ENCODE measurements around the gene SAMD11.

Gene SAMD11

DNA sequence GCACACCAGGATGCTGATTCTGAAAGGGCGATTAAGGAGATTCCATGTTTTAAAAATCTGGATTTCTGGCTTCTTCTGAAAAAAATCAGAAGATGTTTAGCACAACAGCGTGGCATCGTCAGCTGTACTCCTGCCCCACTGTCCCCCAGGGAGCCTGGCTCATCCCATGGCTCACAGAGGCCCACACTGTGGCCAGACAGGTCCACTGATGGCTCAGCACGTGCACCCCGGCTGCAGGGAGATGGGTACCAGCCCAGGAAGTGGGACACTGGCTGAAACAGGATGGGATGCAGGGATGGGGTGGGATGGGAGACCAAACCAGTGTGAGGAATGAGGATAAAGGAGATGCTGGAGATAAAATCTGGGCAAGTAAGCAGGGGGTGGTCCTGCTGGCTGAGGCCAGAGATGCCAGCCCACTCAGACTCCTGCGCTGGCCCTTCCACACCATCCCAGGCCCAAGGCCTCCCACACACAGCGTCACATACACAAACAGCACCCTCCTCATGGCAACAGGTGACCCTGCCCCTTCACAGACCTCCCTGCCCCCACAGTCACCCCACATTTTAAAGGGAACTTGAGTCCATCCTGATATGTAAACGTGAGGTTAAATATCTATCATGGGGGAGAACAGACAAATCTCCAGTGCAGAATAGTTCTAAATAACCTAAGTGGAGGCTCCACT lies 23.9 kb upstream of the SAMD11 start:
- intact Hi-C loops (cut with micrococcal nuclease) = no loop called here
- H3K9me3 Mint-ChIP-seq = no peaks in the 10 kb centered on the region
- peaks cover 75% of the 10 kb centered on the region for H3K27me3 Mint-ChIP-seq
- peaks cover 27% of the 10 kb centered on the region for H3K4me1 Mint-ChIP-seq (ENCODE audit: low read depth)
- H3K4me3 Mint-ChIP-seq = no peak overlapping the region
- H3K27ac Mint-ChIP-seq = no peak overlapping the region
- H3K36me3 Mint-ChIP-seq (ENCODE audit: low read depth) = no peaks in the 10 kb centered on the region

DNA sequence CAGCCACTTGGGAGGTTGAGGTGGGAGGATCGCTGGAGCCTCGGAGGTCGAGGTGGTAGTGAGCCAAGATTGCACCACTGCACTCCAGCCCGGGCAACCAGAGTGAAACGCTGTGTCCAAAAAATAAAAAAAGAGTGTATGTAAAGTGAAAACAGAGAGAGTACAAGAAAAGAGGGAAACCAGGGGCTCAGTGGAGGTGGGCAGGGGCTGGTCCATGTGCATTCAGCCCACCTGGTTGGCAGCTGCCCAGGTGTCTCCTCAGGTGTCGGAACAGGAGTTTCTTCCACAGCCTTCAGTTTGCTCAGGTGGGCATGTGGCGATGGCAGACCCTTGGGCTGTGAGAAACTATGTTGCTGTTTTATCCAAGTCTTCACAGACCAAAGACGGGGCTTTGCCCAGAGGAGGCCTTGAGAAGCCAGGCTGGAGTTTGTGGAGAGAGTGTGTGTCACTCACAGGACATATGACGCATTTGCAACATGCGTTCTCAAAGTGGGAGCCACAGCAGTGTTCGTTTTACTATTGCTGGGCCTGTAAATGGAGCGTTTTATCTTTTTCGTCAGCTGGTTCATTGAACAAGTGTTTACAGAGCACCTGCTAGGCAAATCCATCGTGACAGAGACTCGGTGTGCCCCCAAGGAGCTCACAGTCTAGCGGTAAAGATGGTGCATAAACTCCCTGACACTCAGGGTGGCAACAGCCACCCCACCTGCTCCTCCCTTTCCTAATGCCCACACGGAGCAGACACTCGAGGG lies 22.4 kb upstream of the SAMD11 start:
- Mint-ChIP-seq H3K4me3 (no peak overlapping the region), H3K4me1 (ENCODE audit: low read depth) (peaks cover 42% of the 10 kb centered on the region), H3K36me3 (ENCODE audit: low read depth) (no peaks in the 10 kb centered on the region), H3K27ac (no peak overlapping the region), H3K27me3 (peaks cover 77% of the 10 kb centered on the region), H3K9me3 (no peaks in the 10 kb centered on the region)
- intact Hi-C loops (cut with micrococcal nuclease) = no loop called here

DNA sequence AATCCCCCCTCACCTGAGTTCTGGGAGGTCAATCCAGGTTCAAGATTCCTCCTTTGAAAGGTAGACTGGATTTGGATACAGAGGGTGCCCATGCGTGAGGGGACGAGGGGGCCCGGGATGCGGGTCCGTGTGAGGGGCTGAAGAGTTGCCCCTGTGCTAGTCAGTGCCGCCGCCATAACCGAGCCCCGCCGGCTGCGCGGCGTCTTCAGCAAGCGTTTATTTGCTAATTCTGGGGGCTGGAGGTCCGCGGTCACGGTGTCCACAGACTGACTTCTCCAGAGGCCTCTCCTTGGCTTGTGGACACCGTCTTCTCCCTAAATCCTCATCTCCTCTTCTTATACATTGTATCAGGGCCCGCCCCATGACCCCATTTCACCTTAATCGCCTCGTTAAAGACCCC lies 20.9 kb upstream of the SAMD11 start:
- H3K4me3 Mint-ChIP-seq = no peak overlapping the region
- H3K9me3 Mint-ChIP-seq = no peaks in the 10 kb centered on the region
- intact Hi-C loops (cut with micrococcal nuclease) = no loop called here
- peaks cover 69% of the 10 kb centered on the region for H3K27me3 Mint-ChIP-seq
- peaks cover 47% of the 10 kb centered on the region for H3K4me1 Mint-ChIP-seq (ENCODE audit: low read depth)
- no peaks in the 10 kb centered on the region for H3K36me3 Mint-ChIP-seq (ENCODE audit: low read depth)
- H3K27ac Mint-ChIP-seq = no peak overlapping the region

DNA sequence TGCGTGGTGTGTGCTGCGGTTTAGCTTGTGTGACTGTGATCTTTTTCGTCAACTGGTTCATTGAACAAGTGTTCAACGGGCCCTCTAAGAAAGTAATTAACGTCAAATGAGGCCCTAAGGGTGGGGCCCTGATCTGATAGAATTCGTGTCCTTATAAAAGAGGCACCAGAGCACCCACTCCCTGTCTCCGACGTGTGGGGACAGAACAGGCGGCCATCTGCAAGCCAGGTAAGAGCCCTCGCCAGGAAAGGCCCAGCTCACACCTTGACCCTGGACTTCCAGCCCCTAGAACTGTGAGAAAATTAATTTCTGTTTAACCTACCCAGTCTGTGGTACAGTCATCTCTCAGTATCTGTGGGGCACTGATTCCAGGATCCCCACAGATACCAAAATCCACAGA lies 20.4 kb upstream of the SAMD11 start:
- intact Hi-C loops (cut with micrococcal nuclease) = no loop called here
- H3K27me3 Mint-ChIP-seq = peaks cover 69% of the 10 kb centered on the region

DNA sequence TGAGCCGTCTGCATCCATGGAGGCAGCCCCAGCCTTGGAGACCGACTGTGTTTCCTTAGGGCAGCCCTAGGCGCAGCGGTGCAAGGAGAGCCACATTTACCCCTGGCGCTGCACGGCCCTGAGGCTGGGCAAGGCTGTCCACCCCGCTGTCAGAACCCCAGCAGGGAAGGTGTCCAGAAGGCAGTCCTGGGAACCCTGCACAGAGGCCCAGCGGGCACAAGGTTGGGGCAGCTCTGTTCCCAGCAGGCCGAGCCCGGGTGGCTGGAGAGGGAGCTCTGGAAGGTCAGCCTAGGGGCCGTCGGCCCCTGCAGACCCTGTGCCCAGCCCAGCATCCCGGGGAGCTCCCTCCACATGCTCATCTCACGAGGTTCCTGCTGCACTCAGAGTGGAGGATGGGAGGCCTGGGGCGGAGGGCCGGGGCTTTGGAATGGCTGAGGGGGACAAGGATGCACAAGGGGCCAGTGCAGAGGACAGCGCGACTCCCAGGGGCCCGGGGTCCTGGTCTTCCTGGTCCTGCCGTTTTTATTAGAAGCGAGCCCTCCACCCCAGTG lies 19.9 kb upstream of the SAMD11 start:
- intact Hi-C loops (cut with micrococcal nuclease) = loop anchor here (1.0 kb wide), 1 partner anchor 73 kb away; no protein-coding TSS in a partner anchor
- no peak overlapping the region for H3K27ac Mint-ChIP-seq
- H3K9me3 Mint-ChIP-seq = no peaks in the 10 kb centered on the region
- H3K4me3 Mint-ChIP-seq = peak overlapping the region; percentile 54
- H3K4me1 Mint-ChIP-seq (ENCODE audit: low read depth) = peaks cover 44% of the 10 kb centered on the region
- H3K36me3 Mint-ChIP-seq (ENCODE audit: low read depth) = no peaks in the 10 kb centered on the region
- H3K27me3 Mint-ChIP-seq = peaks cover 64% of the 10 kb centered on the region

More for the DNA sequence above, 20.4 kb upstream of the SAMD11 start:
- H3K4me3 Mint-ChIP-seq = no peak overlapping the region
- H3K27ac Mint-ChIP-seq = no peak overlapping the region
- peaks cover 47% of the 10 kb centered on the region for H3K4me1 Mint-ChIP-seq (ENCODE audit: low read depth)
- H3K36me3 Mint-ChIP-seq (ENCODE audit: low read depth) = no peaks in the 10 kb centered on the region
- H3K9me3 Mint-ChIP-seq = no peaks in the 10 kb centered on the region

DNA sequence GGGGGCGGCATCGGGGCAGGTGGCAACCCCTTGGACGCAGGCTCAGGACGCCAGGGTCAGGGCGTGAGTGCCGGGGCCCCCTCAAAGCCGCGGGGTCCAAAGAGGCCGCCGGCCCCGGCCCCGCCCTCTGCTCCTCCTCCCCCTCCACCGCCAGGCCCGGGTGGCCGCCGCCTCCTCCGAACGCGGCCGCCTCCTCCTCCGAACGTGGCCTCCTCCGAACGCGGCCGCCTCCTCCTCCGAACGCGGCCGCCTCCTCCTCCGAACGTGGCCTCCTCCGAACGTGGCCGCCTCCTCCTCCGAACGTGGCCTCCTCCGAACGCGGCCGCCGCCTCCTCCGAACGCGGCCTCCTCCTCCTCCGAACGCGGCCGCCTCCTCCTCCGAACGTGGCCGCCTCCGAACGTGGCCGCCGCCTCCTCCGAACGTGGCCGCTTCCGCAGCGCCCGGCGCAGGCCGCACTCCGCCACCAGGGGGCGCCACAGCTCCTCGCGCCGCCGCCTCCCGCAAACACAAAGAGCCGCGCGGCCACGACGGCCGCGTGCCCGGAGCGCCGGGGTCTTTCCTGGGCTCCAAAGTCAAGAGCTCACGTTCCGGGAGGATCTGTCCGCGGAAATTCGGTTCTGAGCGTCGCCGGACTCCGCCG lies 19.3 kb upstream of the SAMD11 start:
- Mint-ChIP-seq H3K4me1 (ENCODE audit: low read depth) (peaks cover 43% of the 10 kb centered on the region), H3K4me3 (peak overlapping the region; percentile 80), H3K27ac (peak overlapping the region; percentile 66), H3K27me3 (peaks cover 57% of the 10 kb centered on the region), H3K9me3 (no peaks in the 10 kb centered on the region), H3K36me3 (ENCODE audit: low read depth) (no peaks in the 10 kb centered on the region)
- intact Hi-C loops (cut with micrococcal nuclease) = loop anchor here (1.0 kb wide), 1 partner anchor 72 kb away; no protein-coding TSS in a partner anchor

DNA sequence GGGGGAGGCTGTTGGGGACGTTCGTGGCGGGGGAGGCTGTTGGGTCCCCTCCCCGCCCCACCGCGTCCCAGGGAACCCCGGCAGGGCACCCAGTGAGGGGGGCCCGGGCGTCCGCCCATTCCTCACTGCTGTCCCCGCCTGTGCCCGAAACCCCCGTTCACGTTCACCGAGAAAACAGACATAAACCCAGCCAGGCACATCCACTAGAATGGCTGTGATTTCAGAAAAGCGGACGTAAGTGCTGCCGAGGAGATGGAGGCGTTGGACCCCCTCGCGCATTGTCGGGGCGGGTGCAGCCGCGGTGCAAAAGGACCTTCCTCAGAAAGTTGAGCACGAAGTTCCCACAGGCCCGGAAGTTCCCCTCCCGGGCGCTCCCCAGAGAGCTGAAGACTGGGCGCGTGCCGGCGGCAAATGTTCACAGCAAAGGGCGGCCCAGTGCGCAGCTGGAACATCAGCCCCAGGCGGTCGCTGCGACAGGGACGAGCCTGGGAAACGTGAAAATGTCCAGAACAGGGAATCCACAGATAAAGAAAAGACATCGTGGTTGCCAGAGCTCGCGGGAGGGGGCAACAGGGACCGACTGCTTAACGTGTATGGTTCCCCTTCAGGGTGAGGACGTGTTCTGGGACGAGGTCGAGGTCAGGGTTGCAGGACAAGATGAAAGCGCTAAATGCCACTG lies 18.5 kb upstream of the SAMD11 start:
- peaks cover 52% of the 10 kb centered on the region for H3K27me3 Mint-ChIP-seq
- peak overlapping the region; percentile 61 for H3K4me3 Mint-ChIP-seq
- no peaks in the 10 kb centered on the region for H3K9me3 Mint-ChIP-seq
- H3K27ac Mint-ChIP-seq = peak overlapping the region; percentile 66
- intact Hi-C loops (cut with micrococcal nuclease) = loop anchor here (5.0 kb wide), 1 partner anchor 52 kb away; the partner anchor contains the start of gene NOC2L
- peaks cover 43% of the 10 kb centered on the region for H3K4me1 Mint-ChIP-seq (ENCODE audit: low read depth)
- no peaks in the 10 kb centered on the region for H3K36me3 Mint-ChIP-seq (ENCODE audit: low read depth)

DNA sequence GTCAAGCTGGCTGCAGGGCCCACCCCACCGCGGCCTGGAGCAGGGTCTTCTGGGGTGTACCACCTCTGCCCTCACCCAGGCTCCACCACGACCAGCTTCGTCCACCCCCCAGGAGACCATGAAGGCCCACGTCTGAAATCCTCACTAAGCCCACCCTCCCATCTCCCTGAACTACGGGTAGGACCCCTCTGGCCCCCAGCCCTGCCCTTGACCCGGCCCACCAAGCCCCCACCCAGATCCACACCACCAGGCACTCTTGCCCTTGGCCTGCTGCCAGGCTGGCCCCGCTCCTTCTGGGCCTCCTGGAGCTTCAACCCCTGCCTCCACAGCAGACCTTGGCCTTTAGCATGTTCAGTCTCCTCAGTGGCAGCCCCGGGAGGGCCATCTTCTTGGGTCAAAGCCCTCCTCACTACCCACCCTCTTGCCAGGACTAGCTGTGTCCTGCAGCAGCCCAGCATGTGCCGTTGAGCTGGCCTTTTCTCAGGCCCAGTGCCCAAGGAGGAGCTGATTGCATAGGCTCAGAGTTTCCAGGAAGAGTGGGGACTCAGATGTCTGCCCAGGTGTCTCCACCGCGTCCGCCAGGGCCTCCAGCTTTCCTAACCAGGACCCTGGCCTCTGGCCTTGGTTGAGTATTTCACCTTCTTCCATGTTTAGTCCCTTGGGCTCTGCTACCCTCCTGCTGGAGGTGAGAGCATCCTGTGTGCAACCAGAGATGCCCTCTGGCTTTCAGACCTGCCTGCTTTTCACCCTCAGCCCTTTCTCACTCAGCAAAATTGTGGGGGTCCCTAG lies 17.7 kb upstream of the SAMD11 start:
- H3K4me3 Mint-ChIP-seq = peak overlapping the region; percentile 55
- intact Hi-C loops (cut with micrococcal nuclease) = loop anchor here (2.0 to 5.0 kb wide), 2 partner anchors 17 to 51 kb away; partner anchors contain the start of genes NOC2L and SAMD11
- H3K9me3 Mint-ChIP-seq = no peaks in the 10 kb centered on the region
- peaks cover 43% of the 10 kb centered on the region for H3K4me1 Mint-ChIP-seq (ENCODE audit: low read depth)
- peak overlapping the region; percentile 75 for H3K27ac Mint-ChIP-seq
- no peaks in the 10 kb centered on the region for H3K36me3 Mint-ChIP-seq (ENCODE audit: low read depth)
- peaks cover 54% of the 10 kb centered on the region for H3K27me3 Mint-ChIP-seq

DNA sequence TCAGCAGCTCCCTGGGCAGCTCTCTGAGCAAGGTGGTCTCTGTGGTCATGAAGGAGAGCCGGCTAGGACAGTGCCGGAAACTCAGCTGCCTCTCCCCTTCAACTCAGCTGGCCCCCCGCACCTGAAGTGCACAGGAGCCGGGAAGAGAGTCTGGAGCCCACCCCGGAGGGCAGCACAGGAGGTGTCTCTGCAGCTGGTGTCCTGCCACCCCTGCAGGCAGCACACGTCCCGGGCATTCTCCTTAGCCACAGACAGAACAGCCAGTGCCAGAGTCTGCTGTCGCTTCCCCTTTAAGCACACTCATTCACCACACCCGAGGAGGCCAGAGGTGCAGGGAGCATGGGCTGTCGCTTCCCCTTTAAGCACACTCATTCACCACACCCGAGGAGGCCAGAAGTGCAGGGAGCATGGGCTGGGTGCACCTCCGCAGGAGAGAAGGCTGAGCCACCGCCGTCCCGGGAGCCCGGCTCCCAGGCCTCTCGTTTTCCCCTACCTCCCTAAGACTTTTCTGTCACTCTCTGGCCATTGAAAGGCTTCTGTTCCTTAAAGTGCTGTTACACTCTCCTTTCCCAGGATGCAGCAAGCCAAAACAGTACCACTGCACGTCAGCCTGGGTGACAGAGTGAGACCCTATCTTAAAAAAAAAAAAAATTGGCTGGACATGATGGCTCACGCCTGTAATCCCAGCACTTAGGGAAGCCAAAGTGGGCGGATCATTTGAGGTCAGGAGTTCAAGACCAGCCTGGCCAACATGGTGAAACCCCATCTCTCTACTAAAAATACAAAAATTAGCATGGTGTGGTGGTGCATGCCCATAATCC lies 16.9 kb upstream of the SAMD11 start:
- Mint-ChIP-seq H3K4me3 (peak overlapping the region; percentile 55), H3K36me3 (ENCODE audit: low read depth) (no peaks in the 10 kb centered on the region), H3K9me3 (no peaks in the 10 kb centered on the region), H3K27ac (peak overlapping the region; percentile 75), H3K27me3 (peaks cover 58% of the 10 kb centered on the region), H3K4me1 (ENCODE audit: low read depth) (peaks cover 43% of the 10 kb centered on the region)
- intact Hi-C loops (cut with micrococcal nuclease) = loop anchor here (2.0 to 5.0 kb wide), 2 partner anchors 16 to 50 kb away; partner anchors contain the start of genes NOC2L and SAMD11

DNA sequence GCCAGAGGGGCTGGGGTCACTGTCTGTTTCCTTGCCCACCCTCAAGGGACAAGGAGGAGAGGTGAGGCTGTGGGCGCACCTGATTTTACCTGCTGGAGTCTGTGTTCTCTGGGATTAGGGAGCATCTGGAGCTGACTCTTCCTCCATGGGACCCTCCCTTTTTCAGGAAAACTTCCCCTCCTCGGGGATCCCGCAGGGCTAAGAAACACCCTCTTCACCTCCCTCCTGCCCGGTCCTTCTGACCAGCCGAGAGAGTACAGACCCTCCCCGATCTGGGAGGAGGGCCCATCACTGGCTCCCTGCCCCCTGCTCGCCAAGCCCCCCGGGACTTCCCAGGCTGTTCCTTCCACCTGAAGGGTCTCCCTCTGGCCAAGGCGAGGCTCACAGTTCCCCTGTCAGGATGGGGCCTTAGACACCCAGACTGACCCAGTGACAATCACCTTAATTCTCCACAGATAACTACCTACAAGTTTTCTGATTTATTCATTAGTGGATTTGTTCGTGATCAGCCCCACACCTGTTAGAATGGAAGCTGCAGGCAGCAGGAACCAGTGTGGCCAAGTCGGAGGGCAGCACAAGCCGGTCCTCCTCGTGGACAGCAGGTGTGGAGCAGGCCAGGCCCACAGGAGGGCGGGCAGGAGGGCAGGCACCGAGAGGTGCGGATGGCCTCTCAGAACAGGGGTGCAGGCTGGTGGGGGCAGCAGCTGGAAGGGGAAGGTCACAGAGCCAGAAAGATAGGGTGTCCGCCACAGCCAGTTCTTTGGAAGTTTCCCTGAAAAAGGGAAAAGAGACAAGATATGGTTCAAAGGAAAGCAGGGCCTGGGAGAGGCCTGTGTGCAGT lies 15.9 kb upstream of the SAMD11 start:
- peaks cover 50% of the 10 kb centered on the region for H3K4me1 Mint-ChIP-seq (ENCODE audit: low read depth)
- no peak overlapping the region for H3K4me3 Mint-ChIP-seq
- H3K27me3 Mint-ChIP-seq = peaks cover 60% of the 10 kb centered on the region
- H3K27ac Mint-ChIP-seq = peak overlapping the region; percentile 74
- intact Hi-C loops (cut with micrococcal nuclease) = loop anchor here (2.0 to 5.0 kb wide), 2 partner anchors 15 to 49 kb away; partner anchors contain the start of genes NOC2L and SAMD11
- H3K36me3 Mint-ChIP-seq (ENCODE audit: low read depth) = no peaks in the 10 kb centered on the region
- no peaks in the 10 kb centered on the region for H3K9me3 Mint-ChIP-seq

DNA sequence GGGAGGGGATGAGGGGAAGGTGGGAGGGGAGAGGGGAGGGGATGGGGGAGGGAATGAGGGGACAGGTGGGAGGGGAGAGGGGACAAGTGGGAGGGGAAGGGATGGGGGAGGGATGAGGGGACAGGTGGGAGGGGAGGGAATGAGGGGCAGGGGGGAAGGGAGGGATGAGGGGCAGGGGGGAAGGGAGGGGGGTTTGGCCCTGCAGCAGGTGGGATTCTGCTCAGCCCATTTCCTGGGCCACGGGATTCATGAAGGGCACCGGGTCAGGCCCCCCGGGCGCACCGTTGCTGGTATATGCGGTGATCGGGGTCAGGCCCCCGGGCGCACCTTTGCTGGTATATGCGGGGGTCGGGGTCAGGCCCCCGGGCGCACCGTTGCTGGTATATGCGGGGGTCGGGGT lies 15.1 kb upstream of the SAMD11 start:
- Mint-ChIP-seq H3K9me3 (no peaks in the 10 kb centered on the region), H3K27me3 (peaks cover 61% of the 10 kb centered on the region), H3K36me3 (ENCODE audit: low read depth) (no peaks in the 10 kb centered on the region), H3K4me1 (ENCODE audit: low read depth) (peaks cover 52% of the 10 kb centered on the region), H3K4me3 (no peak overlapping the region), H3K27ac (peak overlapping the region; percentile 74)
- intact Hi-C loops (cut with micrococcal nuclease) = loop anchor here (5.0 kb wide), 1 partner anchor 49 kb away; the partner anchor contains the start of gene NOC2L

All from dendritic cell treated with granulocyte-macrophage colony-stimulating factor and Interleukin-4, amounts not matched to agents 40 ng/mL and 50 ng/mL, for 4 days (primary cell).